NT2/D1 (cell line): ENCODE data around the gene OR9Q1.

Experiments used
- SUZ12 ChIP-seq: IDR thresholded peaks from 2 replicates; pipeline ENCODE4 v1.6.1; 2011; ENCODE audit not compliant: insufficient read length, insufficient read depth; ENCODE audit errors: extremely low read depth
- YY1 ChIP-seq: IDR thresholded peaks from 2 replicates; pipeline ENCODE4 v1.6.1; 2011; ENCODE audit not compliant: insufficient read length, insufficient read depth
- ZNF274 ChIP-seq: IDR thresholded peaks from 2 replicates; pipeline ENCODE4 v1.6.1; 2011; ENCODE audit warnings: mild to moderate bottlenecking, low read depth, low read length

DNA sequence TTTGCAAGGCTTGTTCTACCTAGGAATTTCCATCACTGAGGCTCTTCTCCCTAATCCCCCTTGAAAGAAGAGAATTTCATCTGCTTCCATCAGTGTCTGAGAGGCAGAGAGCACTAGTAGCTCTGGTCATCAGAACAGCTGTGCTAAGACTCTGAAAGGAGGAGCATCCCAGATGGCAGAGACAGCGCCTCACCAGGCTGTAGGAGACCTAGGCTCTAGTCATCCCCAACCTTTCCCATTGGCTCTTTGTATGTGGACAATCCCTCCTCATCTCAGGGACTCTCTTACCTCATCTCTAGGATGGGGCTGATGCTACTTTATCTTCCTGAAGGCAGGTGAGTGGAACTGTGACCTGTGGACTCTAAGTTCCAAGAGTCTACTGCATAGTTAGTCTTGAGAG lies 110.5 kb downstream of the OR9Q1 start:
- no peak for TF ChIP-seq YY1
- TF ChIP-seq ZNF274: no peak
- no peak for TF ChIP-seq SUZ12
